ENCODE results near the gene ATP2B2. TPM values are rescaled to one million over a fixed set of nuclear protein-coding genes. Genes with fewer than 3 reads are reported as not detected.
"Not testable (repeated sequence)": the region's sequence is repeated elsewhere in the genome, so short reads cannot be mapped to it uniquely, and the experiment has no call there.

The ATP2B2 gene
- total RNA-seq, 1 donor from 2014 or later = not detected

DNA sequence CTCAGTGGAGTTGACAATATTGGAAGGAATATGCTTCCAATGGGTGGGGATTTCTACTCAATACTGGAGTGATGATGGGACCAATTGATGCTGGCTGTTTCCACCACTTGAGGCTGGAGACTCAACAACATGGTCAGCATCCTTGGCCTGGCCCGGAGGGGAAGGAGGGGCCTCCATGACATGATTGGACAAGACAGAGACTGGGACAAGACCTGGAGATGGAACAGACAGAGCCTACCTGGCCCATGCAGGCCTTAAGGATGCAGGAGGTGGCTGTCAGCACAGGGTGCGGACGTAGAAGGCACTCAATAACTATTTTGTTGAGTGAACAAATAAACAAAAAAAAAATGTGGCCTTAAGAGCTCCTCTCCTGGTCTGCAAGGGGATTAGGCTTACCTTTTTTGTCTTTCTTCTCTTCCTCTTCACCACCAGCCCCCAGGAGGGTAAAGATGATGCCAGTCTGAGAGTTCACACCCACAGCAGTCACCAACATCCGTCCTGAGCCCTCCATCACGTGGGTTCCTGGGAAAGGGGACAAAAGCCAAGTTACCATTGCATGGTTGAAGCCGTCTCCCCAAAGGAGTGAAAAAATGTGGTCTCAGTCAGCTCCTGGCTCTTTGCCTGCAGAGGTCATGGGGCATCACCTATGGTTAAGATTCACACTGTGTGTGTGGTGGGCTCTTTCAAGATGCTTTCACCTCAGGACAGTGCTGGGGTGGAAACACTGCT is 117.3 kb downstream of the ATP2B2 start:
- intact Hi-C loops (cut with micrococcal nuclease) = no loop called here

DNA sequence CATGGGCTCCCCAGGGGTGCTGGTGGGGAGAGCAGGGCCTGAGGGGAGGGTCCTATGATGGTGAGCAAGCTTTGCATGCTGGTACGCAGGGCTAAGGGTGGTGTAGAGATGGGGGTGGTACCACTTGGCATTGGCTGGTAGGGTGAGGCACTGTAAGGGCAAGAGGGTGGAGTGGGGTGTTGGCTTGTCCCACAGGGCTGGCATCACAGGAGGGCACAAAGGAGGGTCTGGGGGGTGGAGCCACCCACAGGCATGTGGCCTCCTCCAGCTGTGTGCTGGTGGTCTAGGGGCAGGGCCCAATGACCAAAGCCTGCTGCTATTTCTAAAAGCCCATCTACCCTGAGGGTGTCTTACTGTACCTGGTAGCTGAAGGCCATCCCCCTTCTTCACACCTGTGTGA is 119.3 kb downstream of the ATP2B2 start:
- intact Hi-C loops (cut with micrococcal nuclease) = no loop called here

GRCh38 chr3:10384541-10385360 is 120.6 kb downstream of the ATP2B2 start:
- intact Hi-C loops (cut with micrococcal nuclease) = no loop called here

- intact Hi-C loops (cut with micrococcal nuclease) = no loop called here
Observed at GRCh38 chr3:10383850-10384248, 121.5 kb downstream of the ATP2B2 start.

DNA sequence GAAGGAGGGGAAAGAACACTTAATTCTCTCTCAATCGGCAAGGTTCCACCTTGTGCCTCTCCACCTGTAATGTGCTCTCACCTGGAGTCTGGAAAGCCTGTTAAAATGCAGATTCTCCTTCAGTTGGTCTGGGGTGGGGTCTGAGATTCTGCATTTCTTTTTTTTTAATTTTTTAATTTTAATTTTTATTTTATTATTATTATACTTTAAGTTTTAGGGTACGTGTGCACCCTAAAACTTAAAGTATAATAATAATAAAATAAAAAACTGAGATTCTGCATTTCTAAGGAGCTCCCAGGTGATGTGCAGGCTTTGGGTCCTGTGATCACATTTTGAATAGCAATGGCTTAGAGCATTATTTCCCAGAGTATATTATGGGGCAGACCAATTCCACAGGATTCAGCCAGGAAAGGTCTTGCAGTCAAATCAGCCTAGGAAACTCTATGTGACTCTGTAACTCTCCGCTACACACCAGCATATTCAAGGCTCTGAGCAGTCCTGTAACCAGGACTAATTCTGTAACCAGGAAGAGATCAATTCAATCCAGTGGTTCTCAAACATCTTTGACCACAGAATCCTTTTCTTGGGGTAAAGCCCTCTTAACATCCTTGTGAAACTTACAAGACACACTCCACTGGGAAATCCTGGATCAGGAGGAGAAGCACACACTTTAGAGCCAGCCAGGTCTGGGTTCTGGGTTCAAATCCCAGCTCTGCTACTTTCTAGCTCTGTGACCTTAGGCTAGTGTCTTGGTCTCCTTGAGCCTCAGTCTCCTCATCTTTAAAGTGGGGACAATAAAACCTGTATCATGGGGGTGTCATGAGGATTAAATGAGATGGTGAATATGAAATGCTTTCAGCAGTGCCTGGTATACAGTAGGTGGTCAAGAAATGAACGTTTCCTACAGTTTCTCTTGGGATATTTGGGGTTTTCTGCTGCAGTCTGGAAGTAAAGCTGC is 122.2 kb downstream of the ATP2B2 start:
- intact Hi-C loops (cut with micrococcal nuclease) = no loop called here

GRCh38 chr3:10382445-10382844 is 122.9 kb downstream of the ATP2B2 start:
- intact Hi-C loops (cut with micrococcal nuclease) = not testable (repeated sequence)

DNA sequence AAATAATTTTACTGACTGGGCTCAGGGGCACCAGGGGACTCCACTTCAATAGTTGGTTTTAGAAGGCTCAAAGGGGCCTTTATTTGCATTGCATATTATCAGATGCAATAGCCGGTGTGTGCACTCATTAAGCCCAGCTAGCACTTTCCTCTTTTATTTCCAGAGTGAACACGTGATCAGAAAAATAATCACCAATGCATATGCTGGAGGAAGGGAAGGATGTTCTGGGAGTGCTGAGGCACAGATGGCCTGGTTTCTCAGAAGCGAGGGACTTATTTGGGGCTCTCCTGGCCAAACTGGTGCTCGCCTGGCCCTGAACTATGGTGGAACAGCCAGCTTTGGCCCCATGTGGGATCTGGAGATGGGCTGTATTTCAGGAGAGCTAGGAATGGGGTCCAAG is 124.0 kb downstream of the ATP2B2 start:
- intact Hi-C loops (cut with micrococcal nuclease) = no loop called here

DNA sequence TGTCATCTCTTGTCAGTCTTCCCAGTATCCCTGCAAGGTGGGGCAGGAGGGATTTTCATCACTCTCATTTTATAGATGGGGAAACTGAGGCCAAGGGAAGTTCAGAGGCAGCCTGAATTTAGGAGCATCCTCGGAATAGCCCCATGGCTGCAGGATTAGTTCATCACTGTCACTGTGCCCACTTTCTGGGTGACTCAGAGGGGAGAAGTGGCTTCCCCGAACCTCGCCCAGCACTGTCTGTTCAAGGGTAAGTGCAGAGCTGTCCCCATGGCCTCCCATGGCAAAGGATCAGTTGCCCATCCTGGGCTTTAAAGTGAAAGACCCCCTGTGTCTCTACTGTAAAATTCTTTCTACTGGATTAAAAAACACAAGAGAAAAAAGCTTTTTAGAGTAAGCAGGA is 124.5 kb downstream of the ATP2B2 start:
- intact Hi-C loops (cut with micrococcal nuclease) = no loop called here

DNA sequence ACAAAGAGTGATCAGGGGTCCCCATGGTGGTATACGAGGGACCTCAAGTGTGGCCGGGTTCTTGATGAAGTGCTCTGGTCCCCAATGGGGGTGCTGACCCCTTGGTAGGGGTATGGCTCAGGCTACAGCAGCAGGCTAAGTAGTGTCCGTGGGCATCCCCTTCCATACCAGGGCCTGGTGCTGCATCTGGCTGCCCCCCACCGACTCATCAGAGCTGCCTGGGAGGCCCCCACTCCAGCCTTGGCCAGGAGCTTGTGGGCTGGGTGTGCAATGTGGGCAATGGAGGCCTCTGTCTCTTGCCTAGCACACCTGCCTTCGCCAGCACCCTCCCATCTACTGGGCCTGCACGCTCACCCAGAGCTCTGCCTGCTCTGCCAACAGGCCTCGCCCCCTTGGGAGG is 125.4 kb downstream of the ATP2B2 start:
- intact Hi-C loops (cut with micrococcal nuclease) = no loop called here

- intact Hi-C loops (cut with micrococcal nuclease) = no loop called here
Observed at GRCh38 chr3:10379161-10379560, 126.2 kb downstream of the ATP2B2 start.

DNA sequence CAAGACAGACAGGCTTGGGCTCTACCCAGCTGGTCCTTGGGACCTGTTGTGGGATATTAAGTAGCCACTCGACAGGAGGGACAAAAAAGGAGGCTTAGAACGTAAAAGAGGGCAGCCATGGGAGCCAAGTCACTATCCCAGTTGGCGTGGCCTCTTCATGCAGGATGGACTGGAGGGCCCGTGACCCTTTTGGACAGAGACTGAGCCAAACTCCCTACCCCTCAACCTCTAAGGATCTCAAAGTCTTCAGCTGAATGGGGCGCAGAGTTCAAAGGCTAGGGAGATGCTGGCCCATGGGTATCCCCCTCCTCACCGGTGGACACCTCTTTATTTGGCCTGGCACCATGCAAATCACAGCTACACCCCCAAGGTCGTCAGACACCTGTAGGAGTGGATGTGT is 126.6 kb downstream of the ATP2B2 start:
- intact Hi-C loops (cut with micrococcal nuclease) = no loop called here

- intact Hi-C loops (cut with micrococcal nuclease) = no loop called here
Observed at GRCh38 chr3:10378246-10378645, 127.1 kb downstream of the ATP2B2 start.

DNA sequence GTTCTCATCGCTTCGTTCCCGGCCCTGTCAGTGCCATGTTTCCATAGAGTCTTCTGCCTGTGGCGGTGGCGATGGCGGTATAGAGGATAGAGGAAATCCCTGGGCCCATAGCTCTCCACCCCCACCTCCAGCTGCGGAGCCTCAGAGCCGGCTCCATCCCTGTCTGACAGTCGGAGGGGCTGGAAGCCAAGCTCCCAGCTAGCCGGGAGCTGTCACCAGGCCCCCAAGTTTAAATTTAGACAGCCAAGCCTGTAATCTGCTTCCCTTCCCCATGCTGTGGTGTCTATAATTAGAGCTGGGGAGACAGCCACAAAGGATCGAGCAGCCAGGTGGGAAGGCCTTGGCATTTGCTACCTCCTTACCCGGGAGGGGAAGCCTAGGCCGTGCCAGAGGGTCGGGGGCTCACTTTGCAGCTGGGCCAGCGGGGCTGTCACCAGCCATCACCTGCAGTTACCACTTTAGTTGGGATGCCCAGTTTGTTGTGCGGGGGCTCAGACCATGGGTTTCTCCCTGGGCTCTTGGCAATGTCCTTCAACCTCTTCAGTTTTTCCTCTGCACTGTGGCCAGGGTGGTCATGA is 128.1 kb downstream of the ATP2B2 start:
- intact Hi-C loops (cut with micrococcal nuclease) = no loop called here

GRCh38 chr3:10376353-10376752 is 129.0 kb downstream of the ATP2B2 start:
- intact Hi-C loops (cut with micrococcal nuclease) = no loop called here

GRCh38 chr3:10375296-10376053 is 129.9 kb downstream of the ATP2B2 start:
- intact Hi-C loops (cut with micrococcal nuclease) = no loop called here

- intact Hi-C loops (cut with micrococcal nuclease) = no loop called here
Observed at GRCh38 chr3:10374311-10374710, 131.1 kb downstream of the ATP2B2 start.

GRCh38 chr3:10373686-10374261 is 131.6 kb downstream of the ATP2B2 start:
- intact Hi-C loops (cut with micrococcal nuclease) = no loop called here

DNA sequence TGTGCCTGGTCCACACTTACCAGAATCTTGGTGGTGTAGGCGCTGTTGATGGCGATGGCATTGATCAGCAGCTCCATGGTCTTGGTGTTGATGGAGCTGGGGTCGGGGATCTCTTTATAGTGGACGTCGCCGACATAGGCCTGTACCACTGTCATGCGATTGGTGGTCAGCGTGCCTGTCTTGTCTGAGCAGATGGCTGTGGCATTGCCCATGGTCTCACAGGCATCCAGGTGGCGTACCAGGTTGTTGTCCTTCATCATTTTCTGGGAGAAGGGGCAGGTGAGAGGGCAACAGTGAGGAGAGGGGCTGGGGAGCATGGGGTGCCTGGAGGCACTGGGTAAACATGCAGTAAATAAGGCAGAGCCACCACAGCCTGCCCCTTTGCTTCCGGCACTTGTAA is 133.6 kb downstream of the ATP2B2 start:
- intact Hi-C loops (cut with micrococcal nuclease) = no loop called here

- intact Hi-C loops (cut with micrococcal nuclease) = no loop called here
Observed at GRCh38 chr3:10371167-10371566, 134.2 kb downstream of the ATP2B2 start.

DNA sequence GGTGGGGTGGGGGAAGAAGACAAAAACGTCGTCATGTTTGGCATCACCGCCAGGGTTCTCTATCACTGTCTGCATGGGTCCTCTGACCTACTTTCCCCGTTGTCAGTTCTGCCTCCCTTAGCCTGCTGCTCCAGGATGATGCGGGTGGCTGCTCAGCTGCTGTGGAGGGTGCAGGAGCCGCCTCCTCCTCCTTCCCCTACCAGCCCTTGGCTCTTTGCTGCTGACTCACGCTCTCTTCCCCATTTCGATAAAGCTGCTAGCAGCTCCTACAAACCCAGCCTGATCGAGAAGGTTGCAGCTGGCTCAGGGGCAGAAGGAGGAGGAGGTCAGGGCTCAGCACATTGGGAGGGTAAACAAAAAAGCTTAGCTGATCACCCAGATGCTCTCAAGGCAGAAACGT is 135.0 kb downstream of the ATP2B2 start:
- intact Hi-C loops (cut with micrococcal nuclease) = no loop called here

Data from T-helper 2 cell treated with Interferon-gamma antibody and Interleukin-4, amounts not matched to agents 100 ng/mL and 5 ng/mL, for 36 hours (primary cell).